WTC11 (cell line): ENCODE measurements around the gene MAST4. TPM values are rescaled to one million over a fixed set of nuclear protein-coding genes. Genes with fewer than 3 reads are reported as not detected.

Experiments
- ATAC-seq: fragments of 200-7000 bp; cut with Tn5 transposase; 2 replicates; pipeline ENCODE4 v1.10.0; 2021; ENCODE audit warnings: mild to moderate bottlenecking, moderate library complexity
- CTCF ChIA-PET: fragments of 300-600 bp; sonication (Branson Sonifier 250); formaldehyde crosslinking; loops from one replicate; lab custom pipeline; 2021; ENCODE audit warnings: antibody characterized with exemption; lab: Charles Lee
- POLR2A ChIA-PET: fragments of 350-600 bp; sonication (Branson Sonifier 250); formaldehyde crosslinking; loops from one replicate; lab custom pipeline; 2021; ENCODE audit warnings: antibody characterized with exemption; lab: Charles Lee
- DNase-seq: peaks from one replicate; pipeline ENCODE4 v3.0.0; 2021; ENCODE audit warnings: low spot score
- H3K27ac Mint-ChIP-seq: 2 replicates; pipeline ENCODE4 v1.8.0; 2021; ENCODE audit warnings: mixed read lengths
- H3K27me3 Mint-ChIP-seq: 2 replicates; pipeline ENCODE4 v1.8.0; 2021; ENCODE audit warnings: low read depth, mild to moderate bottlenecking, moderate library complexity, mixed read lengths
- H3K36me3 Mint-ChIP-seq: 2 replicates; pipeline ENCODE4 v1.8.0; 2021; ENCODE audit warnings: mixed read lengths
- H3K4me1 Mint-ChIP-seq: 2 replicates; pipeline ENCODE4 v1.8.0; 2022; ENCODE audit warnings: mixed read lengths
- H3K4me3 Mint-ChIP-seq: 2 replicates; pipeline ENCODE4 v1.8.0; 2021; ENCODE audit warnings: mild to moderate bottlenecking, moderate library complexity, mixed read lengths
- H3K9me3 Mint-ChIP-seq: 2 replicates; pipeline ENCODE4 v1.8.0; 2021; ENCODE audit warnings: mixed read lengths
- ELF4 ChIP-seq: sonication (generic); formaldehyde crosslinking; IDR thresholded peaks from 2 replicates; pipeline ENCODE4 v1.8.1; 2022; ENCODE audit warnings: low read depth, mild to moderate bottlenecking, moderate library complexity, missing genetic modification reagents
- ESRRA ChIP-seq: sonication (generic); formaldehyde crosslinking; IDR thresholded peaks from 2 replicates; pipeline ENCODE4 v1.8.1; 2022; ENCODE audit warnings: mild to moderate bottlenecking, missing genetic modification reagents, borderline replicate concordance
- IRF2 ChIP-seq: sonication (generic); formaldehyde crosslinking; IDR thresholded peaks from 2 replicates; pipeline ENCODE4 v1.8.0; 2022; ENCODE audit warnings: low read depth, missing genetic modification reagents, borderline replicate concordance
- JAZF1 ChIP-seq: fragments of 250-450 bp; sonication (Bioruptor Pico); IDR thresholded peaks from 2 replicates; pipeline ENCODE4 v1.9.0; 2021; ENCODE audit warnings: moderate library complexity, mild to moderate bottlenecking, inconsistent platforms
- MAX ChIP-seq: sonication (generic); formaldehyde crosslinking; IDR thresholded peaks from 2 replicates; pipeline ENCODE4 v1.8.0; 2022; ENCODE audit warnings: mild to moderate bottlenecking, missing genetic modification reagents
- MXD4 ChIP-seq: fragments of 250-450 bp; sonication (Bioruptor Pico); IDR thresholded peaks from 2 replicates; pipeline ENCODE4 v1.8.0; 2021; ENCODE audit warnings: mild to moderate bottlenecking, moderate library complexity, borderline replicate concordance
- NFATC4 ChIP-seq: fragments of 250-450 bp; sonication (Bioruptor Pico); IDR thresholded peaks from 2 replicates; pipeline ENCODE4 v1.9.0; 2021; ENCODE audit warnings: mild to moderate bottlenecking
- NR1H2 ChIP-seq: sonication (generic); formaldehyde crosslinking; IDR thresholded peaks from 2 replicates; pipeline ENCODE4 v1.9.0; 2021; ENCODE audit warnings: mild to moderate bottlenecking, moderate library complexity, missing genetic modification reagents
- OVOL2 ChIP-seq: fragments of 250-450 bp; sonication (Bioruptor Pico); IDR thresholded peaks from 2 replicates; pipeline ENCODE4 v1.9.0; 2021; ENCODE audit warnings: mild to moderate bottlenecking, borderline replicate concordance
- PRDM15 ChIP-seq: sonication (generic); formaldehyde crosslinking; IDR thresholded peaks from 2 replicates; pipeline ENCODE4 v1.8.0; 2022; ENCODE audit warnings: missing genetic modification reagents
- PRRX2 ChIP-seq: fragments of 250-450 bp; sonication (Bioruptor Pico); IDR thresholded peaks from 2 replicates; pipeline ENCODE4 v1.8.0; 2021; ENCODE audit warnings: mild to moderate bottlenecking
- SMAD3 ChIP-seq: sonication (generic); formaldehyde crosslinking; IDR thresholded peaks from 2 replicates; pipeline ENCODE4 v1.8.0; 2022; ENCODE audit warnings: missing genetic modification reagents, mild to moderate bottlenecking, borderline replicate concordance
- SOX15 ChIP-seq: fragments of 250-450 bp; sonication (Bioruptor Pico); IDR thresholded peaks from 2 replicates; pipeline ENCODE4 v1.9.0; 2021; ENCODE audit warnings: mild to moderate bottlenecking
- SP1 ChIP-seq: sonication (generic); formaldehyde crosslinking; conservative IDR thresholded peaks from 2 replicates; pipeline ENCODE4 v1.8.1; 2022; ENCODE audit warnings: missing genetic modification reagents
- TCF7 ChIP-seq: sonication (generic); formaldehyde crosslinking; IDR thresholded peaks from 2 replicates; pipeline ENCODE4 v1.8.0; 2022; ENCODE audit warnings: mild to moderate bottlenecking, low read depth, missing genetic modification reagents, moderate library complexity
- USF2 ChIP-seq: sonication (generic); formaldehyde crosslinking; IDR thresholded peaks from 2 replicates; pipeline ENCODE4 v1.8.1; 2023; ENCODE audit warnings: mild to moderate bottlenecking, missing genetic modification reagents, moderate library complexity
- ZNF263 ChIP-seq: sonication (generic); formaldehyde crosslinking; IDR thresholded peaks from 2 replicates; pipeline ENCODE4 v1.8.1; 2022; ENCODE audit warnings: low read depth, mild to moderate bottlenecking, moderate library complexity, missing genetic modification reagents
- ZNF281 ChIP-seq: sonication (generic); formaldehyde crosslinking; IDR thresholded peaks from 2 replicates; pipeline ENCODE4 v1.8.0; 2023; ENCODE audit warnings: mild to moderate bottlenecking, missing genetic modification reagents
- ZNF317 ChIP-seq: sonication (generic); formaldehyde crosslinking; IDR thresholded peaks from 2 replicates; pipeline ENCODE4 v1.8.1; 2023; ENCODE audit warnings: low read depth, mild to moderate bottlenecking, moderate library complexity, missing genetic modification reagents, borderline replicate concordance
- ZNF416 ChIP-seq: fragments of 250-450 bp; sonication (Bioruptor Pico); IDR thresholded peaks from 2 replicates; pipeline ENCODE4 v1.9.0; 2021; ENCODE audit warnings: mild to moderate bottlenecking, inconsistent platforms
- ZNF423 ChIP-seq: fragments of 250-450 bp; sonication (Bioruptor Pico); IDR thresholded peaks from 2 replicates; pipeline ENCODE4 v2.1.2; 2022; ENCODE audit warnings: mild to moderate bottlenecking, moderate library complexity
- total RNA-seq: library from RNA; stranded (reverse); gene quantifications from 3 replicates; pipeline ENCODE4 v1.2.3, GENCODE V29; 2021
- TF ChIP-seq, protein P1 (sequence below): sonication (generic); formaldehyde crosslinking; IDR thresholded peaks from 2 replicates; pipeline ENCODE4 v1.8.0; 2022; ENCODE audit warnings: mild to moderate bottlenecking, missing genetic modification reagents
- TF ChIP-seq, protein P2 (sequence below): sonication (generic); formaldehyde crosslinking; conservative IDR thresholded peaks from 2 replicates; pipeline ENCODE4 v1.8.1; 2022; ENCODE audit warnings: mild to moderate bottlenecking, missing genetic modification reagents

Gene MAST4
- total RNA-seq, 1 experiment from 2014 or later: 8.0 TPM

- no peak for ATAC-seq
- Mint-ChIP-seq H3K4me1 (peaks cover 8% of the 10 kb centered on the region), H3K27me3 (no peaks in the 10 kb centered on the region), H3K27ac (no peak overlapping the region), H3K36me3 (peaks cover 2% of the 10 kb centered on the region; the same call in 1 of the 2 replicates), H3K4me3 (no peak overlapping the region), H3K9me3 (no peaks in the 10 kb centered on the region)
- ChIA-PET POLR2A (interaction anchor here (0.6 kb wide), 1 partner anchor 8 kb away, joined by 3 read pairs; no protein-coding TSS in a partner anchor), CTCF (no interaction called here)
- no peak for DNase-seq
- TF ChIP-seq ZNF423 (CRISPR knock-in tag): no peak
- no peak for TF ChIP-seq NR1H2 (CRISPR knock-in tag)
- TF ChIP-seq ZNF317 (CRISPR knock-in tag): no peak
- no peak for TF ChIP-seq OVOL2 (CRISPR knock-in tag)
- TF ChIP-seq ZNF416 (CRISPR knock-in tag): no peak
- TF ChIP-seq, protein P1, sequence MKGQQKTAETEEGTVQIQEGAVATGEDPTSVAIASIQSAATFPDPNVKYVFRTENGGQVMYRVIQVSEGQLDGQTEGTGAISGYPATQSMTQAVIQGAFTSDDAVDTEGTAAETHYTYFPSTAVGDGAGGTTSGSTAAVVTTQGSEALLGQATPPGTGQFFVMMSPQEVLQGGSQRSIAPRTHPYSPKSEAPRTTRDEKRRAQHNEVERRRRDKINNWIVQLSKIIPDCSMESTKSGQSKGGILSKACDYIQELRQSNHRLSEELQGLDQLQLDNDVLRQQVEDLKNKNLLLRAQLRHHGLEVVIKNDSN (CRISPR knock-in tag): no peak
- no peak for TF ChIP-seq USF2 (CRISPR knock-in tag)
- no peak for TF ChIP-seq PRRX2
- no peak for TF ChIP-seq PRDM15 (CRISPR knock-in tag)
- TF ChIP-seq NFATC4 (CRISPR knock-in tag): no peak
- TF ChIP-seq ESRRA (CRISPR knock-in tag): no peak
- TF ChIP-seq MXD4 (CRISPR knock-in tag): no peak
- no peak for TF ChIP-seq IRF2 (CRISPR knock-in tag)
- no peak for TF ChIP-seq JAZF1 (CRISPR knock-in tag)
- TF ChIP-seq ELF4: no peak
- no peak for TF ChIP-seq MAX (CRISPR knock-in tag)
- no peak for TF ChIP-seq ZNF281 (CRISPR knock-in tag)
These were observed 489.4 kb downstream of the MAST4 start for GRCh38 chr5:67085616-67086015.

DNA sequence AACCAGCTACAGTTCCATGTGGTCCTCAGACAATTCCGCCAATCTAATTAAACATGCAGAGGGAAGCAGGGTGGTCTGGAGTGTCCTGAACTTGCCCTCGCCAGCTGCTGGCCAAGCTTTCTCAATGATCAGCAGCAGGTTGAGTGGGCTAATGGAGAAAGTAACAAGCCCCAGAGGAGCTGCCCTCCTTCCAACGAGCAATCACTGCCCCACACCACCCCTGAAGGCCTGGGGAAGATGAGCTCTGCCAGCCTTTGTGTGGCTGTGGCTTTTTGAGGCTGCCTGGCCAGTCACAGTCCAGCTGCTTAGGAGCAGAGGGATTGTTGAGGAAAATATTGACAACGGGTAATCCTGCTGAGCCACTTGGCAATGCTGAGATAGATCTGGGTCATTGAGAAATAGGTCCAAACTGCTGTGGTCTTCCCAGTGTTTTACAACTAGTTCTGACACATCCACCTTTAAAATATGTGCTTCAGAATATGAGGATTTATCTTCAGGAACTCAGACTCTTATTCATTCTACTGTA, 493.1 kb downstream of the MAST4 start:
- H3K27ac Mint-ChIP-seq: no peak overlapping the region
- no peaks in the 10 kb centered on the region for H3K27me3 Mint-ChIP-seq
- ATAC-seq (peak; percentile 34; the same call in 1 of the 2 replicates), DNase-seq (no peak)
- POLR2A ChIA-PET: no interaction called here
- peaks cover 24% of the 10 kb centered on the region for H3K4me1 Mint-ChIP-seq
- no peaks in the 10 kb centered on the region for H3K9me3 Mint-ChIP-seq
- peaks cover 2% of the 10 kb centered on the region; the same call in 1 of the 2 replicates for H3K36me3 Mint-ChIP-seq
- H3K4me3 Mint-ChIP-seq: no peak overlapping the region
- CTCF ChIA-PET: no interaction called here
- no peak for TF ChIP-seq TCF7 (CRISPR knock-in tag)
- TF ChIP-seq, protein P2, sequence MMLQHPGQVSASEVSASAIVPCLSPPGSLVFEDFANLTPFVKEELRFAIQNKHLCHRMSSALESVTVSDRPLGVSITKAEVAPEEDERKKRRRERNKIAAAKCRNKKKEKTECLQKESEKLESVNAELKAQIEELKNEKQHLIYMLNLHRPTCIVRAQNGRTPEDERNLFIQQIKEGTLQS (CRISPR knock-in tag): no peak
- no peak for TF ChIP-seq SOX15 (CRISPR knock-in tag)
- TF ChIP-seq SP1 (CRISPR knock-in tag): no peak
- TF ChIP-seq SMAD3 (CRISPR knock-in tag): no peak
- TF ChIP-seq PRDM15 (CRISPR knock-in tag): no peak
- TF ChIP-seq ZNF263 (CRISPR knock-in tag): no peak
